ENCODE results near the gene CD247.

GRCh38 chr1:167492481-167492910 lies 25.8 kb downstream of the CD247 start:
- TF ChIP-seq CTCF (IDR thresholded peaks at IDR 0.05) (no peak), POLR2A (IDR thresholded peaks at IDR 0.05; ENCODE audit: low read depth) (no peak), POLR2AphosphoS5 (IDR thresholded peaks at IDR 0.05) (no peak), EP300 (IDR thresholded peaks at IDR 0.05) (no peak)
